CD14-positive monocyte (primary cell): ENCODE measurements around the gene PPT1. TPM values are rescaled to one million over a fixed set of nuclear protein-coding genes. Genes with fewer than 3 reads are reported as not detected.

ENCODE experiments used
- DNase-seq, 3 donors: peaks; one replicate each; pipeline ENCODE4 v3.0.0-alpha.2; 2011 to 2022
- H2AFZ ChIP-seq: 2 replicates; pipeline ENCODE4 v1.6.0; 2012; ENCODE audit warnings: mild to moderate bottlenecking, low read depth, low read length, inconsistent platforms; ENCODE audit not compliant: insufficient read depth, poor library complexity, severe bottlenecking
- H3K27ac ChIP-seq, 2 donors: 1 replicate in 1 of 2; 2 replicates in 1 of 2; pipeline ENCODE4 v1.5.1; 2012 to 2013; ENCODE audit warnings: low read length in 2 of 2, control low read depth in 1 of 2, inconsistent platforms in 1 of 2, low read depth in 1 of 2, mild to moderate bottlenecking in 1 of 2
- H3K27me3 ChIP-seq, 2 donors: one replicate each; pipeline versions ENCODE4 v1.6.0 to v1.6.1; 2011 to 2013; ENCODE audit warnings: low read length in 2 of 2; ENCODE audit not compliant: control insufficient read depth in 2 of 2, insufficient read depth in 2 of 2
- H3K36me3 ChIP-seq, 2 donors: replicated peaks in 1 of 2; 1 replicate in 1 of 2; 2 replicates in 1 of 2; pipeline versions ENCODE4 v1.5.1 to v1.6.1; 2012 to 2013; ENCODE audit warnings: low read length in 2 of 2, control low read depth in 1 of 2, inconsistent platforms in 1 of 2, mild to moderate bottlenecking in 1 of 2; ENCODE audit not compliant: insufficient read depth in 2 of 2, control insufficient read depth in 1 of 2
- H3K4me1 ChIP-seq, 2 donors: 1 replicate in 1 of 2; 2 replicates in 1 of 2; pipeline versions ENCODE4 v1.5.1 to v1.6.1; 2012 to 2013; ENCODE audit warnings: low read length in 2 of 2, control low read depth in 1 of 2, inconsistent platforms in 1 of 2, mild to moderate bottlenecking in 1 of 2, moderate library complexity in 1 of 2; ENCODE audit not compliant: insufficient read depth in 2 of 2, control insufficient read depth in 1 of 2
- H3K4me2 ChIP-seq: replicated peaks from 2 replicates; pipeline ENCODE3; 2012; ENCODE audit warnings: low read length, moderate library complexity, mild to moderate bottlenecking; ENCODE audit not compliant: poor library complexity, severe bottlenecking; ENCODE audit errors: extremely low read depth
- H3K4me3 ChIP-seq, 3 experiments: fragments of 200-600 bp in 1 of 3; sonication (generic) in 1 of 3; replicated peaks in 1 of 3; 1 replicate in 2 of 3; 2 replicates in 1 of 3; pipeline ENCODE4 v1.5.1; 2011 to 2013; ENCODE audit warnings: low read length in 3 of 3, mild to moderate bottlenecking in 3 of 3, control low read depth in 2 of 3, low read depth in 2 of 3, inconsistent platforms in 1 of 3, moderate library complexity in 1 of 3
- H3K79me2 ChIP-seq: 2 replicates; pipeline ENCODE4 v1.6.0; 2012; ENCODE audit warnings: mild to moderate bottlenecking, control low read depth, inconsistent platforms, low read length, moderate library complexity; ENCODE audit not compliant: insufficient read depth
- H3K9ac ChIP-seq: 2 replicates; pipeline ENCODE4 v1.6.0; 2017; ENCODE audit warnings: low read length, mild to moderate bottlenecking; ENCODE audit not compliant: insufficient read depth, poor library complexity, severe bottlenecking
- H3K9me3 ChIP-seq, 2 donors: replicated peaks in 1 of 2; 1 replicate in 1 of 2; 2 replicates in 1 of 2; pipeline versions ENCODE4 v1.5.1 to v1.6.1; 2012 to 2013; ENCODE audit warnings: low read length in 2 of 2, control low read depth in 1 of 2; ENCODE audit not compliant: control insufficient read depth in 1 of 2, insufficient read depth in 1 of 2
- H4K20me1 ChIP-seq: 2 replicates; pipeline ENCODE4 v1.6.0; 2012; ENCODE audit warnings: mild to moderate bottlenecking, low read length, control low read depth, moderate library complexity; ENCODE audit not compliant: insufficient read depth
- H3K27ac Mint-ChIP-seq, 7 donors: one replicate each; pipeline ENCODE4 v1.8.0; 2020; ENCODE audit warnings: mild to moderate bottlenecking in 7 of 7, mixed read lengths in 7 of 7, moderate library complexity in 6 of 7, inconsistent platforms in 2 of 7
- H3K27me3 Mint-ChIP-seq, 3 donors: one replicate each; pipeline ENCODE4 v1.8.0; 2021 to 2022; ENCODE audit warnings: low read depth in 3 of 3, mild to moderate bottlenecking in 3 of 3, mixed read lengths in 3 of 3, moderate library complexity in 3 of 3, inconsistent platforms in 1 of 3
- H3K36me3 Mint-ChIP-seq, 2 donors: one replicate each; pipeline ENCODE4 v1.8.0; 2020; ENCODE audit warnings: mixed read lengths in 2 of 2, inconsistent platforms in 1 of 2, mild to moderate bottlenecking in 1 of 2
- H3K4me1 Mint-ChIP-seq: one replicate; pipeline ENCODE4 v1.8.0; 2020; ENCODE audit warnings: mild to moderate bottlenecking, mixed read lengths
- H3K4me3 Mint-ChIP-seq, 2 donors: one replicate each; pipeline ENCODE4 v1.8.0; 2020; ENCODE audit warnings: mild to moderate bottlenecking in 2 of 2, mixed read lengths in 2 of 2, moderate library complexity in 1 of 2
- H3K9me3 Mint-ChIP-seq, 7 donors: one replicate each; pipeline ENCODE4 v1.8.0; 2020 to 2022; ENCODE audit warnings: mixed read lengths in 7 of 7, mild to moderate bottlenecking in 6 of 7, moderate library complexity in 6 of 7, inconsistent platforms in 2 of 7
- CTCF ChIP-seq: fragments of 200-600 bp; IDR thresholded peaks from one replicate; pipeline ENCODE4 v1.8.0; 2022; ENCODE audit warnings: antibody characterized with exemption, mild to moderate bottlenecking
- WGBS: methylation state at CpG from one replicate; pipeline ENCODE4 v1.1.5; 2013; ENCODE audit warnings: missing lambda C conversion rate; ENCODE audit not compliant: insufficient coverage; 5-methylcytosine and 5-hydroxymethylcytosine counted together
- intact Hi-C, 2 donors: fragments of 100-400 bp; cut with micrococcal nuclease; formaldehyde crosslinking; loops; one replicate each; pipeline versions ENCODE4 v1.15.0 to v1.15.1; 2023
- polyA plus RNA-seq, 3 donors: library from polyadenylated mRNA; depleted of rRNA in 1 of 3; unstranded in 2 of 3; stranded (reverse) in 1 of 3; fragments of 300-500 nt in 2 of 3; fragments of >200 nt in 1 of 3; fragmentation: Illumina TruSeq in 2 of 3; gene quantifications; 1 replicate in 2 of 3; 2 replicates in 1 of 3; pipeline ENCODE4 v1.2.3, GENCODE V29; 2012 to 2021

Gene PPT1
- polyA plus RNA-seq, 3 donors = 166 to 1,143 (median 658) TPM

- Mint-ChIP-seq H3K27ac (peak overlapping the region; percentile 14 to 88 (median 82)), H3K27me3 (peaks cover 0 to 4% (median 1%) of the 10 kb centered on the region in 3 donors), H3K4me3 (peak overlapping the region; percentile 41 to 80), H3K9me3 (peaks cover 0 to 2% (median 0%) of the 10 kb centered on the region in 7 donors), H3K36me3 (peaks cover 28 to 48% of the 10 kb centered on the region in 2 donors), H3K4me1 (peaks cover 78% of the 10 kb centered on the region)
- peaks cover 85% of the 10 kb centered on the region for H4K20me1 ChIP-seq
- peak overlapping the region; percentile 96 for H3K4me2 ChIP-seq
- H3K4me1 ChIP-seq = peaks cover 77 to 86% of the 10 kb centered on the region in 2 donors
- no peak overlapping the region for H2AFZ ChIP-seq
- no peaks in the 10 kb centered on the region for H3K9me3 ChIP-seq
- intact Hi-C loops = loop anchor here in 1 of 2 donors (5.0 kb wide), 1 partner anchor 33 kb away; no protein-coding TSS in a partner anchor
- WGBS = no CpG with 5 or more reads among the region's 3 CpGs
- H3K27me3 ChIP-seq = no peaks in the 10 kb centered on the region
- H3K9ac ChIP-seq = no peak overlapping the region
- H3K27ac ChIP-seq = peak overlapping the region in 1 of 2 donors; percentile 62
- TF ChIP-seq CTCF = no peak
- DNase-seq = peak in 1 of 3 donors; percentile 45
- H3K4me3 ChIP-seq = peak overlapping the region in 1 of 3 experiments; percentile 89
- peaks cover 87% of the 10 kb centered on the region for H3K79me2 ChIP-seq
- peaks cover 9 to 34% of the 10 kb centered on the region in 2 donors for H3K36me3 ChIP-seq
Observed at GRCh38 chr1:40044110-40044509, 52.9 kb downstream of the PPT1 start.

GRCh38 chr1:40042341-40042740 lies 54.7 kb downstream of the PPT1 start:
- Histone ChIP-seq H3K9ac (peak overlapping the region; percentile 93), H3K27ac (peak overlapping the region in 1 of 2 donors; percentile 62), H2AFZ (no peak overlapping the region), H3K4me3 (peak overlapping the region; percentile 82 to 99 (median 89)), H4K20me1 (peaks cover 67% of the 10 kb centered on the region), H3K4me1 (peaks cover 81 to 87% of the 10 kb centered on the region in 2 donors), H3K79me2 (peaks cover 73% of the 10 kb centered on the region), H3K4me2 (peak overlapping the region; percentile 96), H3K9me3 (no peaks in the 10 kb centered on the region), H3K36me3 (peaks cover 3 to 25% of the 10 kb centered on the region in 2 donors), H3K27me3 (no peaks in the 10 kb centered on the region)
- Mint-ChIP-seq H3K4me1 (peaks cover 78% of the 10 kb centered on the region), H3K4me3 (peak overlapping the region; percentile 94 to 99), H3K27me3 (peaks cover 0 to 4% (median 1%) of the 10 kb centered on the region in 3 donors), H3K27ac (peak overlapping the region; percentile 71 to 99 (median 88)), H3K36me3 (peaks cover 17 to 32% of the 10 kb centered on the region in 2 donors), H3K9me3 (peaks cover 0 to 2% (median 0%) of the 10 kb centered on the region in 7 donors)
- no peak for TF ChIP-seq CTCF
- intact Hi-C loops = loop anchor here in 1 of 2 donors (5.0 kb wide), 1 partner anchor 35 kb away; no protein-coding TSS in a partner anchor
- DNase-seq = peak in 2 of 3 donors; percentile 52 to 58
- 42% methylated on average over 4 of the region's 4 CpGs for WGBS
